Nephron (organoid): Measurements from ENCODE around the gene SCRN1.

Experiments used
- H3K27ac Mint-ChIP-seq, 3 experiments: 2 replicates each; pipeline ENCODE4 v1.8.0; 2020; ENCODE audit warnings: mixed read lengths in 3 of 3, mild to moderate bottlenecking in 2 of 3, moderate library complexity in 1 of 3
- H3K27me3 Mint-ChIP-seq: 2 replicates; pipeline ENCODE4 v1.8.0; 2021; ENCODE audit warnings: low read depth, mild to moderate bottlenecking, moderate library complexity, mixed read lengths
- H3K36me3 Mint-ChIP-seq: 2 replicates; pipeline ENCODE4 v1.8.0; 2020; ENCODE audit warnings: low read depth, mixed read lengths
- H3K4me1 Mint-ChIP-seq: 2 replicates; pipeline ENCODE4 v1.8.0; 2020; ENCODE audit warnings: mixed read lengths
- H3K4me3 Mint-ChIP-seq, 3 experiments: 2 replicates each; pipeline ENCODE4 v1.8.0; 2020; ENCODE audit warnings: mild to moderate bottlenecking in 3 of 3, mixed read lengths in 3 of 3, moderate library complexity in 2 of 3
- H3K9me3 Mint-ChIP-seq: 2 replicates; pipeline ENCODE4 v1.8.0; 2020; ENCODE audit warnings: mixed read lengths
- CTCF ChIP-seq, 3 experiments: fragments of 200-600 bp; sonication (generic); IDR thresholded peaks; one replicate each; pipeline ENCODE4 v1.5.0; 2021; ENCODE audit warnings: antibody characterized with exemption in 3 of 3; ENCODE audit not compliant: unreplicated experiment in 3 of 3

SCRN1 gene

GRCh38 chr7:29922921-29923700 is 66.5 kb downstream of the SCRN1 start:
- peaks cover 5% of the 10 kb centered on the region for H3K4me1 Mint-ChIP-seq
- no peaks in the 10 kb centered on the region for H3K9me3 Mint-ChIP-seq
- no peaks in the 10 kb centered on the region for H3K27me3 Mint-ChIP-seq
- H3K36me3 Mint-ChIP-seq, result peaks cover 62% of the 10 kb centered on the region
- H3K4me3 Mint-ChIP-seq, result no peak overlapping the region
- no peak for TF ChIP-seq CTCF (IDR thresholded peaks at IDR 0.05; ENCODE audit: unreplicated experiment in 3 of 3)
- H3K27ac Mint-ChIP-seq, result no peak overlapping the region

- Mint-ChIP-seq H3K36me3 (peaks cover 67% of the 10 kb centered on the region), H3K27me3 (no peaks in the 10 kb centered on the region), H3K4me3 (no peak overlapping the region), H3K4me1 (peaks cover 5% of the 10 kb centered on the region), H3K9me3 (no peaks in the 10 kb centered on the region), H3K27ac (no peak overlapping the region)
- TF ChIP-seq CTCF (IDR thresholded peaks at IDR 0.05; ENCODE audit: unreplicated experiment in 3 of 3), result peak; percentile 80 to 88 (median 83)
Observed at GRCh38 chr7:29921404-29922010, 68.1 kb downstream of the SCRN1 start.

- no peaks in the 10 kb centered on the region for H3K9me3 Mint-ChIP-seq
- no peak for TF ChIP-seq CTCF (IDR thresholded peaks at IDR 0.05; ENCODE audit: unreplicated experiment in 3 of 3)
- H3K27ac Mint-ChIP-seq, result peak overlapping the region in 1 of 3 experiments; percentile 50
- peaks cover 66% of the 10 kb centered on the region for H3K36me3 Mint-ChIP-seq
- no peaks in the 10 kb centered on the region for H3K27me3 Mint-ChIP-seq
- peaks cover 11% of the 10 kb centered on the region for H3K4me1 Mint-ChIP-seq
- no peak overlapping the region for H3K4me3 Mint-ChIP-seq
Observed at GRCh38 chr7:29920491-29920890, 69.1 kb downstream of the SCRN1 start.

- H3K9me3 Mint-ChIP-seq, result no peaks in the 10 kb centered on the region
- H3K36me3 Mint-ChIP-seq, result peaks cover 59% of the 10 kb centered on the region
- no peak for TF ChIP-seq CTCF (IDR thresholded peaks at IDR 0.05; ENCODE audit: unreplicated experiment in 3 of 3)
- no peak overlapping the region for H3K27ac Mint-ChIP-seq
- peaks cover 17% of the 10 kb centered on the region for H3K4me1 Mint-ChIP-seq
- no peaks in the 10 kb centered on the region for H3K27me3 Mint-ChIP-seq
- no peak overlapping the region for H3K4me3 Mint-ChIP-seq
Observed at GRCh38 chr7:29919790-29920189, 69.8 kb downstream of the SCRN1 start.

GRCh38 chr7:29918850-29919249 is 70.8 kb downstream of the SCRN1 start:
- Mint-ChIP-seq H3K27me3 (no peaks in the 10 kb centered on the region), H3K36me3 (peaks cover 50% of the 10 kb centered on the region), H3K9me3 (no peaks in the 10 kb centered on the region), H3K4me3 (no peak overlapping the region), H3K4me1 (peaks cover 17% of the 10 kb centered on the region), H3K27ac (no peak overlapping the region)
- no peak for TF ChIP-seq CTCF (IDR thresholded peaks at IDR 0.05; ENCODE audit: unreplicated experiment in 3 of 3)

GRCh38 chr7:29917641-29918040 is 72.0 kb downstream of the SCRN1 start:
- Mint-ChIP-seq H3K4me3 (no peak overlapping the region), H3K27me3 (no peaks in the 10 kb centered on the region), H3K27ac (no peak overlapping the region), H3K4me1 (peaks cover 17% of the 10 kb centered on the region), H3K9me3 (no peaks in the 10 kb centered on the region), H3K36me3 (peaks cover 45% of the 10 kb centered on the region)
- no peak for TF ChIP-seq CTCF (IDR thresholded peaks at IDR 0.05; ENCODE audit: unreplicated experiment in 3 of 3)
